Mesenchymal stem cell (in vitro differentiated cells and primary cell): ENCODE data around the gene ECHS1.

ENCODE experiments used
- DNase-seq: peaks from one replicate; pipeline ENCODE4 v3.0.0-alpha.2; 2013
- H2AFZ ChIP-seq: one replicate; pipeline ENCODE4 v1.6.1; 2013; ENCODE audit warnings: low read depth, mild to moderate bottlenecking, control low read depth, inconsistent platforms, low read length, moderate library complexity
- H2AK5ac ChIP-seq: 2 replicates; pipeline ENCODE4 v1.6.1; 2013; ENCODE audit warnings: low read length, moderate library complexity, mild to moderate bottlenecking, inconsistent platforms; ENCODE audit not compliant: severe bottlenecking
- H2BK120ac ChIP-seq: one replicate; pipeline ENCODE4 v1.6.1; 2013; ENCODE audit warnings: low read depth, mild to moderate bottlenecking, inconsistent platforms, low read length, moderate library complexity
- H2BK12ac ChIP-seq, 2 experiments: one replicate each; pipeline ENCODE4 v1.6.1; 2013; ENCODE audit warnings: inconsistent platforms in 2 of 2, low read length in 2 of 2, mild to moderate bottlenecking in 2 of 2, moderate library complexity in 2 of 2, control low read depth in 1 of 2
- H2BK15ac ChIP-seq: one replicate; pipeline ENCODE4 v1.6.1; 2013; ENCODE audit warnings: mild to moderate bottlenecking, low read depth, inconsistent platforms; ENCODE audit not compliant: poor library complexity, severe bottlenecking
- H2BK5ac ChIP-seq: 2 replicates; pipeline ENCODE4 v1.6.1; 2013; ENCODE audit warnings: low read depth, mild to moderate bottlenecking, low read length, control low read depth, inconsistent platforms; ENCODE audit not compliant: poor library complexity, severe bottlenecking
- H3K14ac ChIP-seq, 2 experiments: one replicate each; pipeline ENCODE4 v1.6.1; 2013; ENCODE audit warnings: inconsistent platforms in 2 of 2, low read length in 2 of 2, control low read depth in 1 of 2, mild to moderate bottlenecking in 1 of 2, moderate library complexity in 1 of 2
- H3K18ac ChIP-seq, 2 experiments: one replicate each; pipeline ENCODE4 v1.6.1; 2013; ENCODE audit warnings: inconsistent platforms in 2 of 2, low read length in 2 of 2, control low read depth in 1 of 2, low read depth in 1 of 2, mild to moderate bottlenecking in 1 of 2
- H3K23ac ChIP-seq, 2 experiments: one replicate each; pipeline ENCODE4 v1.6.1; 2013; ENCODE audit warnings: inconsistent platforms in 2 of 2, low read length in 2 of 2, mild to moderate bottlenecking in 2 of 2, moderate library complexity in 2 of 2, control low read depth in 1 of 2
- H3K27ac ChIP-seq: 2 replicates; pipeline ENCODE4 v1.5.1; 2013; ENCODE audit warnings: mild to moderate bottlenecking, moderate library complexity, low read length, control low read depth, inconsistent platforms; ENCODE audit not compliant: poor library complexity, severe bottlenecking
- H3K27me3 ChIP-seq, 2 experiments: 2 replicates each; pipeline versions ENCODE4 v1.6.1 to v1.7.0; 2013; ENCODE audit warnings: low read length in 2 of 2, mild to moderate bottlenecking in 2 of 2, moderate library complexity in 2 of 2, control low read depth in 1 of 2, inconsistent platforms in 1 of 2; ENCODE audit not compliant: control insufficient read depth in 1 of 2, insufficient read depth in 1 of 2
- H3K36me3 ChIP-seq, 2 experiments: 2 replicates each; pipeline versions ENCODE4 v1.6.1 to v1.7.0; 2013; ENCODE audit warnings: low read length in 2 of 2, control low read depth in 1 of 2, inconsistent platforms in 1 of 2, low read depth in 1 of 2, mild to moderate bottlenecking in 1 of 2; ENCODE audit not compliant: insufficient read depth in 2 of 2, control insufficient read depth in 1 of 2
- H3K4ac ChIP-seq, 2 experiments: one replicate each; pipeline ENCODE4 v1.6.1; 2013; ENCODE audit warnings: inconsistent platforms in 2 of 2, low read length in 2 of 2, mild to moderate bottlenecking in 2 of 2, moderate library complexity in 2 of 2, control low read depth in 1 of 2, low read depth in 1 of 2
- H3K4me1 ChIP-seq: 2 replicates; pipeline ENCODE4 v1.6.1; 2013; ENCODE audit warnings: low read depth, low read length, control low read depth; ENCODE audit not compliant: control insufficient read depth, insufficient read depth
- H3K4me2 ChIP-seq: 2 replicates; pipeline ENCODE4 v1.6.1; 2013; ENCODE audit warnings: low read length, mild to moderate bottlenecking, inconsistent platforms; ENCODE audit not compliant: poor library complexity, severe bottlenecking
- H3K4me3 ChIP-seq, 2 experiments: 2 replicates each; pipeline versions ENCODE4 v1.5.1 to v1.7.0; 2013; ENCODE audit warnings: low read length in 2 of 2, mild to moderate bottlenecking in 2 of 2, control low read depth in 1 of 2, low read depth in 1 of 2; ENCODE audit not compliant: insufficient read depth in 1 of 2
- H3K79me1 ChIP-seq: replicated peaks from 2 replicates; pipeline ENCODE4 v1.6.1; 2013; ENCODE audit warnings: mild to moderate bottlenecking, control low read depth, low read length, inconsistent platforms; ENCODE audit not compliant: poor library complexity, severe bottlenecking
- H3K9ac ChIP-seq: 2 replicates; pipeline ENCODE4 v1.7.0; 2013; ENCODE audit warnings: mild to moderate bottlenecking, low read length, moderate library complexity
- H3K9me3 ChIP-seq: 2 replicates; pipeline ENCODE4 v1.7.0; 2013; ENCODE audit warnings: mild to moderate bottlenecking, low read length; ENCODE audit not compliant: control insufficient read depth
- H4K8ac ChIP-seq: one replicate; pipeline ENCODE4 v1.6.1; 2013; ENCODE audit warnings: inconsistent platforms, mild to moderate bottlenecking, low read length, moderate library complexity
- H4K91ac ChIP-seq: one replicate; pipeline ENCODE4 v1.6.1; 2013; ENCODE audit warnings: mild to moderate bottlenecking, low read length, inconsistent platforms
- WGBS: methylation state at CpG from one replicate; pipeline ENCODE4 v1.1.7; 2013; ENCODE audit warnings: mixed read lengths; 5-methylcytosine and 5-hydroxymethylcytosine counted together

ECHS1 gene

DNA sequence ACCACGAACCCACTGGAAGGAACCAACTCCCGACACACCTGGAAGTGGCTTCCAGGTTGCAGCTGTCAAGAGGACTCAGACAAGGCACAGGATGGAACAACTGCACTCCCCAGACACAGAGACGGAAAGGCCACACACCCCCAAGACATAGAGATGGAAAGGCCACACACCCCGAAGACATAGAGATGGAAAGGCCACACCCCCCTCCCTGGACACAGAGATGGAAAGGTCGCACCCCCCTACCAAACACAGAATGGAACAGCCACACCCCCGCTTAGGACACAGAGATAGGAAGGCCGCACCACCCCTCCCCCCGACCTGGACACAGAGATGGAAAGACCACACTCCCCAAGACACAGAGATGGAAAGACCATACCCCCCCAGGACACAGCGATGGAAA lies 56.9 kb downstream of the ECHS1 start:
- Histone ChIP-seq H3K36me3 (peaks cover 18 to 24% of the 10 kb centered on the region in 2 experiments), H3K18ac (no peak overlapping the region), H3K9ac (no peak overlapping the region), H3K79me1 (peaks cover 5% of the 10 kb centered on the region), H2BK15ac (no peak overlapping the region), H3K14ac (no peak overlapping the region), H3K9me3 (no peaks in the 10 kb centered on the region), H3K4me1 (peaks cover 11% of the 10 kb centered on the region), H3K4me2 (no peak overlapping the region), H4K91ac (no peak overlapping the region), H3K23ac (no peak overlapping the region), H4K8ac (no peak overlapping the region), H2BK120ac (no peak overlapping the region), H2BK5ac (no peak overlapping the region), H3K4ac (no peak overlapping the region), H3K4me3 (no peak overlapping the region), H2BK12ac (no peak overlapping the region), H2AK5ac (no peak overlapping the region), H3K27me3 (peaks cover 0 to 20% of the 10 kb centered on the region in 2 experiments), H2AFZ (no peak overlapping the region), H3K27ac (no peak overlapping the region)
- WGBS, result 91% methylated on average over 6 of the region's 9 CpGs
- DNase-seq, result no peak

DNA sequence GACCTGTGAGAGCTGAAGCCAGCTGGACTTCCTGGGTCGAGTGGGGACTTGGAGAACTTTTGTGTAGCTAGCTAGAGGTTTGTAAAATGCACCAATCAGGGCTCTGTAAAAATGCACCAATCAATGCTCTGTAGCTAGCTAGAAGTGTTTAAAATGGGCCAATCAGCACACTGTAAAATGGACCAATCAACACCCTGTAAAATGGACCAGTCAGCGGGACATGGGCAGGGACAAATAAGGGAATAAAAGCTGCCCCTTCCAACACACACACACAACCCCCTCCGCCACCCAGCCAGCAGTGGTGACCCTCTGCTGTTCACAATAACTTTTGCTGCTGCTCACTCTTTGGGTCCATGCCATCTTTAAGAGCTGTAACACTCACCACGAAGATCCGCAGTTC lies 57.3 kb downstream of the ECHS1 start:
- no peaks in the 10 kb centered on the region for H3K9me3 ChIP-seq
- H3K4ac ChIP-seq, result no peak overlapping the region
- H3K4me1 ChIP-seq, result peaks cover 11% of the 10 kb centered on the region
- no peak overlapping the region for H2AFZ ChIP-seq
- no peak overlapping the region for H3K14ac ChIP-seq
- H3K4me3 ChIP-seq, result no peak overlapping the region
- H4K91ac ChIP-seq, result no peak overlapping the region
- no peak overlapping the region for H3K4me2 ChIP-seq
- no peak overlapping the region for H3K18ac ChIP-seq
- H3K23ac ChIP-seq, result no peak overlapping the region
- H2BK12ac ChIP-seq, result no peak overlapping the region
- no peak overlapping the region for H2AK5ac ChIP-seq
- H4K8ac ChIP-seq, result no peak overlapping the region
- DNase-seq, result no peak
- WGBS, result 90% methylated on average over 5 of the region's 5 CpGs
- H3K36me3 ChIP-seq, result peaks cover 21 to 25% of the 10 kb centered on the region in 2 experiments
- no peak overlapping the region for H2BK120ac ChIP-seq
- H3K27me3 ChIP-seq, result peaks cover 0 to 19% of the 10 kb centered on the region in 2 experiments
- H3K9ac ChIP-seq, result no peak overlapping the region
- no peak overlapping the region for H3K27ac ChIP-seq
- H2BK15ac ChIP-seq, result no peak overlapping the region
- no peak overlapping the region for H2BK5ac ChIP-seq
- H3K79me1 ChIP-seq, result peaks cover 5% of the 10 kb centered on the region

DNA sequence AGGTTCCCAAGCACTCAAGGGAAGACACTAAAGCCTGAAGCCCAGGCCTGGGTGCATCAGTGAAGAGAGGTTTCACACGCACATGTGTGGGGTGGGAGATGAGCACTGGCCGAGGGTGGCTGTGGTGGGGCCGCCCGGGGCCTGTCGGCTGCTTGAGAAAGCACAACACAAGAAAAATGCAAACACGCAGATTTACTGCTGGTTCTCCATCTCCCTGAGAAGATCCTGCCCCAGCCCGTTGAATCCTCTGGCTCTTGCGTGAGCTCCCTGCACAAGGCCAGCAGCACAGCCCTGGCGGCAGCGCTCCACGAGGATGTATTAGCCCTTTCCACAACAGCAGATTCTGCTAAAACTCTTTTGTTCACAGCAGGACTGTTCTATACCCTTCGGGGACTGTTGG lies 58.2 kb downstream of the ECHS1 start:
- WGBS, result 94% methylated on average over 12 of the region's 12 CpGs
- no peak overlapping the region for H4K91ac ChIP-seq

DNA sequence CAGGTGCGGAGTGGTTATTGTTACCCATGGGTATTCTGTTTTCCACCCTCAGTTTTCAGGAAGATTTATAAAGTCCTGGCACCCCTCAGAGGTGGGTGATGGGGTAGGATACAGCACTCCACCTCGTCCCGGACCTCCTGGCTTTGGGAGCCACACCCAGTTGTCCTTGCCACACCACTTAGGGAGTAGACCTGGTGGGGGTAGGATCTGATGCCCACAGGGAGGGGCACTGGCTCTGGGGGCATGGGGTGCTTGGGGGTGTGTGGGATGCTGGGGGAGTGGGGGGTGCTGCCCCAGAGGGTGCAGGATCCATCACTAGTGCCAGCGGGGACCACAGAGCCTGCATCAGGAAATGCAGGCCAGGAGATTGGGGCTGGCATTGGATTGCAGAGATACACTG lies 60.0 kb downstream of the ECHS1 start:
- Histone ChIP-seq H3K4me2 (no peak overlapping the region), H3K9ac (no peak overlapping the region)
- 99% methylated on average over 4 of the region's 4 CpGs for WGBS

More for the DNA sequence above, 58.2 kb downstream of the ECHS1 start:
- Histone ChIP-seq H3K4ac (no peak overlapping the region), H3K18ac (no peak overlapping the region), H3K4me2 (no peak overlapping the region), H2BK5ac (no peak overlapping the region), H3K4me3 (no peak overlapping the region), H3K9ac (no peak overlapping the region), H2BK15ac (no peak overlapping the region), H2BK12ac (no peak overlapping the region), H4K8ac (no peak overlapping the region), H3K4me1 (peaks cover 11% of the 10 kb centered on the region), H2BK120ac (no peak overlapping the region), H3K27ac (no peak overlapping the region), H2AK5ac (no peak overlapping the region), H3K79me1 (peaks cover 6% of the 10 kb centered on the region), H3K27me3 (peaks cover 0 to 11% of the 10 kb centered on the region in 2 experiments), H3K9me3 (no peaks in the 10 kb centered on the region), H2AFZ (no peak overlapping the region), H3K36me3 (peaks cover 30 to 34% of the 10 kb centered on the region in 2 experiments), H3K14ac (no peak overlapping the region), H3K23ac (no peak overlapping the region)
- no peak for DNase-seq

More for the DNA sequence above, 60.0 kb downstream of the ECHS1 start:
- Histone ChIP-seq H3K27ac (no peak overlapping the region), H3K79me1 (peaks cover 15% of the 10 kb centered on the region), H2BK12ac (no peak overlapping the region), H3K14ac (no peak overlapping the region), H3K4ac (no peak overlapping the region), H4K91ac (no peak overlapping the region), H3K36me3 (peaks cover 30 to 42% of the 10 kb centered on the region in 2 experiments), H2BK15ac (no peak overlapping the region), H3K4me3 (no peak overlapping the region), H2AK5ac (no peak overlapping the region), H3K27me3 (no peaks in the 10 kb centered on the region), H3K18ac (no peak overlapping the region), H3K9me3 (no peaks in the 10 kb centered on the region), H2BK5ac (no peak overlapping the region), H2BK120ac (no peak overlapping the region), H4K8ac (no peak overlapping the region), H3K4me1 (peaks cover 9% of the 10 kb centered on the region), H2AFZ (no peak overlapping the region), H3K23ac (no peak overlapping the region)
- no peak for DNase-seq
